HG03469 (cell line): ENCODE data around the gene DLEC1.

ENCODE experiments used
- ATAC-seq: cut with Tn5 transposase; IDR thresholded peaks from one replicate; pipeline ENCODE4 v1.9.1; 2021; ENCODE audit warnings: mild to moderate bottlenecking, moderate library complexity, moderate number of reproducible peaks; ENCODE audit not compliant: unreplicated experiment

DLEC1 gene

DNA sequence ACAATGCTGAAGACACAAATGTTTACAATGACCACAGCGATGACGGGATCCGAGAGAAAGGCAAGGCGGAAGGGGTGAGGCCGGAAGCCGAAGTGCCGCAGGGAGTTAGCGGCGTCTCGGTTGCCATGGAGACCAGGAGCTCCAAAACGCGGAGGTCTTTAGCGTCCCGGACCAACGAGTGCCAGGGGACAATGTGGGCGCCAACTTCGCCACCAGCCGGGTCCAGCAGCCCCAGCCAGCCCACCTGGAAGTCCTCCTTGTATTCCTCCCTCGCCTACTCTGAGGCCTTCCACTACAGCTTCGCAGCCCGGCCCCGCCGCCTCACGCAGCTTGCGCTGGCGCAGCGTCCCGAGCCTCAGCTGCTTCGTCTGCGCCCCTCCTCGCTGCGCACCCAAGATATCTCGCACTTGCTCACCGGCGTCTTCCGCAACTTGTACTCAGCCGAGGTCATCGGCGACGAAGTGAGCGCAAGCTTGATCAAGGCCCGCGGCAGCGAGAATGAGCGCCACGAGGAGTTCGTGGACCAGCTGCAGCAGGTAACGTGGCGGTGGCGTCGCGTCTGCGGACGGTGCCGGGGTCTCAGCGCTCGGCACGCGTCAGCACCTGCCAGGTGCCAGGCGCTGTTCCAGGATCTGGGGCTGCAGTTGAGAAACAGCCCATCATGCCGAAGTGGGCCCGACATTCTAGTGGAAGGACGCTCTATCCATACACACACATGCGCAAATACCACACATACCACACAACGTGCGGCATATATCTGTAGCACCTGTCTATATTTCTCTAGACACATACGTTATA lies at the start of gene DLEC1:
Gene DLEC1 (plus strand): TSS at position 108 of the 798 bp plus-strand sequence. CDS start 18 bp downstream, at position 126.
- ATAC-seq: peak; percentile 60

GRCh38 chr3:37989821-37990480 lies 49.1 kb upstream of the DLEC1 start:
- no peak for ATAC-seq

GRCh38 chr3:37990527-37990926 lies 48.5 kb upstream of the DLEC1 start, which contains the start of gene VILL:
VILL (plus strand) TSS chr3:37990786; CDS start chr3:37993673, 2,887 bp downstream.
- ATAC-seq: no peak

- ATAC-seq: no peak
Measured at GRCh38 chr3:37991109-37991508, 47.9 kb upstream of the DLEC1 start.

DNA sequence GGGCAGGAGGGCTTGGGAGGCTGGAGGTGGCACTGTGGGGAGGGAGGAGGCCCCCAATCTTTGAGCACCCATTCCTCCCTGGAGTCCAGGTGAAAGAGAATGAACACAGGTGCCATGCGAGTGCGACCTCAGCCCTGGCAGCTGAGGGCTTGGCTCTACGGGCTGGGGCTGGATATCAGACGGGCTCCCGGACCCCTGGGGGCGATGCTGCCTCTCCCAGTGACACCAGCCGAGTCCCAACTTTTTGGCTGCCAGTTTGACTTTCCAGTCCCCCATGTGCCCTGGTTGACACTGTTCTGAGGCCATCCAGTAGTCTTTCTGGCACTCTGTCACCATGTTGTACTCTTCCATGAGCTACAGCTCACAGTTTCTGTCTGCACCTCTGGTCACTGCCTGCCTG lies 47.2 kb upstream of the DLEC1 start:
- ATAC-seq: no peak

- ATAC-seq: no peak
Measured at GRCh38 chr3:37992271-37993066, 46.5 kb upstream of the DLEC1 start.

- ATAC-seq: no peak
Measured at GRCh38 chr3:37993067-37993455, 45.9 kb upstream of the DLEC1 start.

DNA sequence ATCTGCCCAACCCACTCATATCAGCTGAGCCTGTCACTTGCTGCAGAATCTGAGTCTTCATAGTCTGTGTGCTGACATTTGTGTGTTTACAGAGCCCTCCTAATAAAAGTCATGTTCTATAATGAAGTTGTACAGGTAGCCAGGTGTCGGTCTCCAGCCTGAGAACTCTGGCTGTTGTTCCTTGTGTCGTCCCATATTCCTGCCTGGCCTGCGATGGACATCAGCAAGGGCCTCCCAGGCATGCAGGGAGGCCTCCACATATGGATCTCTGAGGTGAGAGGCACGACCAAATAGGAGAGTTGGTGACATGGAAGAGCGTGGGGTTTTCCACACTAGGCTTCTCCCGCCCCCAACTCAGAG lies 45.6 kb upstream of the DLEC1 start:
- no peak for ATAC-seq

DNA sequence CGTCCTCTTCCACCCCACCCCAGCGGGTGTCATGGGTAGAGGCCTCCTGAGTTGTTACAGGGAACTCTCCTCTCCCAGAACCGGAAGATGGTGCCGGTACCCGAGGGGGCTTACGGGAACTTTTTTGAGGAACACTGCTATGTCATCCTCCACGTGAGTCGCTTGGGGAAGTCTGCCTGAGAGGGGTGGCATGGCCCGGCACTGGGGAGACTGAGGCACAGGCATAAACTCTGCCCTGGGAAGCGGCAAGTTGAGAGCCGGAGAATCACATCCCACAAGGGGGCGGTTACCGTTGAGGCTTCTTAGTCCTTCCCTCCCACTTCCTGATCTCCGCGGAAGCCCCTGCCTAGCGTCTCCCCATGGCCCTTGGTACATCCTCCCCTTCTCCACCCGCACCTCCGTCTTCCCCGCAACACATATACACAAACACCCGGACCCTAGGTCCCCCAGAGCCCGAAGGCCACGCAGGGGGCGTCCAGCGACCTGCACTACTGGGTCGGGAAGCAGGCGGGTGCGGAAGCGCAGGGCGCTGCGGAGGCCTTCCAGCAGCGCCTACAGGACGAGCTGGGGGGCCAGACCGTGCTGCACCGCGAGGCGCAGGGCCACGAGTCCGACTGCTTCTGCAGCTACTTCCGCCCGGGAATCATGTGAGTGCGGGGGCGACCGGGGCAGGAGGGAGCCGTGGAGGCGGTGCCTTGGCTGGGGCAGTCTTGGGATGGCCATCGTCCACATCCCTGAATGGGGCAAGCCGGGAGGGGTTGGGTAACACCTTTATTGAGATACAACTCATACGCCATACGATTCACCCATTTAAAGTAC lies 45.0 kb upstream of the DLEC1 start:
- peak; percentile 32 for ATAC-seq

GRCh38 chr3:37994639-37994972 lies 44.4 kb upstream of the DLEC1 start:
- no peak for ATAC-seq

- ATAC-seq: no peak
Measured at GRCh38 chr3:37995652-37996641, 43.1 kb upstream of the DLEC1 start.

- ATAC-seq: peak; percentile 58
Measured at GRCh38 chr3:37996785-37997301, 42.2 kb upstream of the DLEC1 start.

DNA sequence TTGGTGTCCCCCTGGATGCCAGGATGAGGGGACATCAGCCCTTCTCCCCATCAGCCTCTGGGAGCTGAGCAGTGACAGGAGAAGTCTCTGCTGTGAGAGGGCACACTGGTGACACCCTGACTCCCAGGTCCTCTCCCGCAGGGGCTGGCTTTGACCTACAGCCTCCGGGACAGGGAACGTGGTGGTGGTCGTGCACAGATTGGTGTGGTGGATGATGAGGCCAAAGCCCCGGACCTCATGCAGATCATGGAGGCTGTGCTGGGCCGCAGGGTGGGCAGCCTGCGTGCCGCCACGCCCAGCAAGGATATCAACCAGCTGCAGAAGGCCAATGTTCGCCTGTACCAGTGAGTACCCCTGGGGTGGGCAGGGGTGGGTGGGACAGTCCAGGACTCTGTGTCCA lies 41.7 kb upstream of the DLEC1 start:
- ATAC-seq: no peak

DNA sequence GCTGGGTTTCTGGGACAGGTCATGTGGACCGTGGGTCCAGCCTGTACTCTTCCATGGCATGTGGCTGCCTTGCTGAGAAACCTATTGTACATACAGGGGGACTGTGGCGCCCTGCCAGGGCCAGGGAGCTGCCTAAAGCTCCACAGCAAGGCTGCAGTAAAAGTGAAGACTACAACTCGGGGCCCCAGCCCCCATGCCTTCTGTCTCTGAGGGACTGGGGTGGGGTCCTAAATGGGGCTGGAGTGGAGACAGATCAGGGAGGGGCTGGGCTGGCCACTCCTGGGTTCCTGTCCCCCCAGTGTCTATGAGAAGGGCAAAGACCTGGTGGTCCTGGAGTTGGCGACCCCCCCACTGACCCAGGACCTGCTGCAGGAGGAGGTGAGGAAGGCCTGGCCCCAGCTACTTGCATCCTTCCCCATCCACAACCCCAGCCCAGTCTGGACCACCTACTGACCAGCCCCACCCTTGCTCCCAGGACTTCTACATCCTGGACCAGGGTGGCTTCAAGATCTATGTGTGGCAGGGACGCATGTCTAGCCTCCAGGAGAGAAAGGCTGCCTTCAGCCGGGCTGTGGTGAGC lies 41.1 kb upstream of the DLEC1 start:
- ATAC-seq: no peak

GRCh38 chr3:37999836-38000235 lies 39.2 kb upstream of the DLEC1 start:
- no peak for ATAC-seq

GRCh38 chr3:38000242-38000916 lies 38.6 kb upstream of the DLEC1 start:
- no peak for ATAC-seq

DNA sequence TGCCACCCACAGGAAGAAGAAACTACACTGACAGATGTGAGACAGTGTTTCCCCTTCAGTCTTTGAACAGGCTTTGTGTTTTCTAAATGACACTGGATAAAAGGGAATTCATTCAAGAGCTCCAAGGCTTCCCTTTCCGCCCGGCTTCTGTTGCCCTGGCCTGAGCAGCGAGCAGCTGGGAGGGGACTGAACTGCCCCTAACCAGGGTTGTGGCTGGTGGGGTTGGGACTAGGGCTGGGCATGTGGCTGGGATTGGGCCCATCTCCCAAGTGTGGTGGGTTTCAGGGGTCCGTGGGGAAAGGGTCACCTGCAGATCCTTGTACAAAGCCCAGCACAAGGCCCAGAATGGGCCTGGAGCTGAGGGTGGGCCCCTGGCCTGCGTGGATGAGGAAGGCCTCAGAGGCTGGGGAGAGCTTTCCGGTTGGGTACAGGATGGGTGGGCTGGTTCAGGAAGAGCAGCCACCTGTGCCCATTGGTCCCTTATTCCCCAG lies 38.0 kb upstream of the DLEC1 start:
- ATAC-seq: no peak

- no peak for ATAC-seq
Measured at GRCh38 chr3:38001456-38002081, 37.4 kb upstream of the DLEC1 start.
